HEK293T (cell line): ENCODE data around the gene KNSTRN.

Experiments
- CTCF ChIA-PET: fragments of 350-600 bp; formaldehyde crosslinking; extraction: SDS; loops from one replicate; lab custom pipeline; 2021; ENCODE audit warnings: antibody characterized with exemption, inconsistent platforms; lab: Yijun Ruan, JAX
- POLR2A ChIA-PET: fragments of 350-600 bp; formaldehyde crosslinking; extraction: SDS; loops from one replicate; lab custom pipeline; 2020; ENCODE audit warnings: antibody characterized with exemption, inconsistent platforms; lab: Yijun Ruan, JAX
- DNase-seq: peaks from one replicate; pipeline ENCODE4 v3.0.0; 2012; ENCODE audit warnings: mixed read lengths; ENCODE audit errors: extremely low spot score
- ARNT ChIP-seq: fragments of 450-650 bp; IDR thresholded peaks from 2 replicates; pipeline ENCODE4 v1.6.1; 2017; ENCODE audit warnings: mild to moderate bottlenecking
- BHLHE40 ChIP-seq: fragments of 450-650 bp; IDR thresholded peaks from 2 replicates; pipeline ENCODE4 v1.6.1; 2016; ENCODE audit warnings: mild to moderate bottlenecking, moderate library complexity, borderline replicate concordance
- CTBP1 ChIP-seq: fragments of 450-650 bp; IDR thresholded peaks from 2 replicates; pipeline ENCODE4 v1.6.1; 2016; ENCODE audit warnings: borderline replicate concordance
- ELF4 ChIP-seq: fragments of 450-650 bp; IDR thresholded peaks from 2 replicates; pipeline ENCODE4 v1.6.1; 2017; ENCODE audit warnings: antibody characterized with exemption
- FOXA1 ChIP-seq: fragments of 450-650 bp; IDR thresholded peaks from 2 replicates; pipeline ENCODE4 v1.6.1; 2016; ENCODE audit warnings: mild to moderate bottlenecking
- FOXK2 ChIP-seq: fragments of 450-650 bp; IDR thresholded peaks from 2 replicates; pipeline ENCODE4 v1.6.1; 2016; ENCODE audit warnings: mild to moderate bottlenecking
- FOXM1 ChIP-seq: fragments of 450-650 bp; IDR thresholded peaks from 2 replicates; pipeline ENCODE4 v1.6.1; 2017; ENCODE audit warnings: mild to moderate bottlenecking, borderline replicate concordance
- HDGF ChIP-seq: fragments of 450-650 bp; IDR thresholded peaks from 2 replicates; pipeline ENCODE4 v1.6.1; 2017; ENCODE audit warnings: antibody characterized with exemption, borderline replicate concordance
- L3MBTL2 ChIP-seq: fragments of 450-650 bp; conservative IDR thresholded peaks from 2 replicates; pipeline ENCODE4 v1.6.1; 2016; ENCODE audit warnings: mild to moderate bottlenecking
- LEF1 ChIP-seq: fragments of 450-650 bp; IDR thresholded peaks from 2 replicates; pipeline ENCODE4 v1.6.1; 2017; ENCODE audit warnings: mild to moderate bottlenecking, borderline replicate concordance
- NFRKB ChIP-seq: fragments of 450-650 bp; IDR thresholded peaks from 2 replicates; pipeline ENCODE4 v1.6.1; 2016; ENCODE audit warnings: mild to moderate bottlenecking, moderate library complexity
- PKNOX1 ChIP-seq: fragments of 450-650 bp; IDR thresholded peaks from 2 replicates; pipeline ENCODE4 v1.6.1; 2016
- SP1 ChIP-seq: fragments of 450-650 bp; IDR thresholded peaks from 2 replicates; pipeline ENCODE4 v1.6.1; 2017
- SUZ12 ChIP-seq: fragments of 450-650 bp; IDR thresholded peaks from 2 replicates; pipeline ENCODE4 v1.6.1; 2016; ENCODE audit warnings: mild to moderate bottlenecking
- TARDBP ChIP-seq: fragments of 450-650 bp; IDR thresholded peaks from 2 replicates; pipeline ENCODE4 v1.6.1; 2016
- ZNF384 ChIP-seq: fragments of 450-650 bp; IDR thresholded peaks from 2 replicates; pipeline ENCODE4 v1.6.1; 2016

Gene KNSTRN

GRCh38 chr15:40382580-40383456, at the start of gene KNSTRN:
Gene KNSTRN (plus strand): TSS chr15:40382721. CDS start chr15:40382836, 115 bp downstream.
- POLR2A ChIA-PET: interaction anchor here (1.1 to 1.8 kb wide), 6 partner anchors 11 to 58 kb away, joined by 3 to 9 read pairs (median 5); partner anchors contain the start of genes DISP2 and IVD
- CTCF ChIA-PET: interaction anchor here (0.6 to 0.7 kb wide), 2 partner anchors 13 to 35 kb away, joined by 3 to 4 read pairs; no protein-coding TSS in a partner anchor
- DNase-seq: peak; percentile 91
- TF ChIP-seq FOXM1 (peak; percentile 97), BHLHE40 (no peak)

GRCh38 chr15:40333922-40334492, 48.5 kb upstream of the KNSTRN start:
- TF ChIP-seq ELF4: no peak

GRCh38 chr15:40334541-40334940, 48.0 kb upstream of the KNSTRN start:
- no peak for TF ChIP-seq FOXM1
- no peak for TF ChIP-seq ELF4
- TF ChIP-seq ZNF384: no peak
- no peak for TF ChIP-seq FOXA1
- TF ChIP-seq LEF1: no peak
- CTCF ChIA-PET: interaction anchor here (1.1 to 4.3 kb wide), 2 partner anchors 11 to 12 kb away, joined by 3 to 24 read pairs; partner anchors contain the start of gene INAFM2
- POLR2A ChIA-PET: interaction anchor here (4.5 kb wide), 1 partner anchor 8 kb away, joined by 29 read pairs; no protein-coding TSS in a partner anchor

More at GRCh38 chr15:40333922-40334492, 48.5 kb upstream of the KNSTRN start:
- no peak for DNase-seq
- ChIA-PET POLR2A (interaction anchor here (4.5 kb wide), 1 partner anchor 7 kb away, joined by 29 read pairs; no protein-coding TSS in a partner anchor), CTCF (interaction anchor here (1.1 kb wide), 1 partner anchor 11 kb away, joined by 3 read pairs; no protein-coding TSS in a partner anchor)

GRCh38 chr15:40334941-40335795, 47.4 kb upstream of the KNSTRN start:
- ChIA-PET POLR2A (interaction anchor here (4.5 kb wide), 1 partner anchor 8 kb away, joined by 29 read pairs; no protein-coding TSS in a partner anchor), CTCF (interaction anchor here (0.6 to 4.3 kb wide), 3 partner anchors 8 to 61 kb away, joined by 3 to 37 read pairs (median 24); partner anchors contain the start of gene INAFM2)
- no peak for DNase-seq
- TF ChIP-seq BHLHE40: no peak
- TF ChIP-seq ARNT: no peak
- no peak for TF ChIP-seq TARDBP
- TF ChIP-seq ZNF384: no peak
- no peak for TF ChIP-seq HDGF
- TF ChIP-seq FOXK2: no peak
- no peak for TF ChIP-seq SUZ12
- TF ChIP-seq ELF4: no peak
- no peak for TF ChIP-seq NFRKB
- TF ChIP-seq FOXM1: no peak

More at GRCh38 chr15:40334541-40334940, 48.0 kb upstream of the KNSTRN start:
- DNase-seq: no peak

GRCh38 chr15:40335938-40336743, 46.4 kb upstream of the KNSTRN start:
- no peak for DNase-seq
- POLR2A ChIA-PET: interaction anchor here (0.9 to 4.5 kb wide), 2 partner anchors 9 to 14 kb away, joined by 3 to 29 read pairs; no protein-coding TSS in a partner anchor
- TF ChIP-seq TARDBP (no peak), L3MBTL2 (no peak), SUZ12 (no peak), ELF4 (no peak), FOXK2 (no peak), BHLHE40 (no peak), ARNT (no peak)
- CTCF ChIA-PET: interaction anchor here (0.6 to 4.3 kb wide), 10 partner anchors 9 to 86 kb away, joined by 3 to 37 read pairs (median 4); partner anchors contain the start of gene INAFM2

- ChIA-PET CTCF (interaction anchor here (0.9 to 4.3 kb wide), 11 partner anchors 10 to 119 kb away, joined by 3 to 37 read pairs (median 4); partner anchors contain the start of gene INAFM2), POLR2A (interaction anchor here (0.9 to 4.5 kb wide), 2 partner anchors 10 to 13 kb away, joined by 3 to 29 read pairs; no protein-coding TSS in a partner anchor)
- no peak for DNase-seq
- TF ChIP-seq CTBP1 (no peak), LEF1 (no peak), SP1 (no peak), FOXA1 (no peak), SUZ12 (no peak), FOXM1 (no peak), ZNF384 (no peak), HDGF (no peak), BHLHE40 (no peak), TARDBP (no peak), NFRKB (no peak), FOXK2 (no peak), ARNT (no peak), PKNOX1 (no peak), ELF4 (no peak), L3MBTL2 (no peak)
Observed at GRCh38 chr15:40336744-40337122, 45.8 kb upstream of the KNSTRN start.
